GM12801 (cell line): ENCODE data around the gene LIN28A.
A peak's percentile ranks its signal among the peaks of the same experiment; 100 is the strongest.

Experiments used
- TF ChIP-seq, protein P1 (sequence below): IDR thresholded peaks from one replicate; pipeline ENCODE4 v1.5.1; 2011; ENCODE audit warnings: control low read depth; ENCODE audit not compliant: insufficient read length; ENCODE audit errors: extremely low read depth

The LIN28A gene

DNA sequence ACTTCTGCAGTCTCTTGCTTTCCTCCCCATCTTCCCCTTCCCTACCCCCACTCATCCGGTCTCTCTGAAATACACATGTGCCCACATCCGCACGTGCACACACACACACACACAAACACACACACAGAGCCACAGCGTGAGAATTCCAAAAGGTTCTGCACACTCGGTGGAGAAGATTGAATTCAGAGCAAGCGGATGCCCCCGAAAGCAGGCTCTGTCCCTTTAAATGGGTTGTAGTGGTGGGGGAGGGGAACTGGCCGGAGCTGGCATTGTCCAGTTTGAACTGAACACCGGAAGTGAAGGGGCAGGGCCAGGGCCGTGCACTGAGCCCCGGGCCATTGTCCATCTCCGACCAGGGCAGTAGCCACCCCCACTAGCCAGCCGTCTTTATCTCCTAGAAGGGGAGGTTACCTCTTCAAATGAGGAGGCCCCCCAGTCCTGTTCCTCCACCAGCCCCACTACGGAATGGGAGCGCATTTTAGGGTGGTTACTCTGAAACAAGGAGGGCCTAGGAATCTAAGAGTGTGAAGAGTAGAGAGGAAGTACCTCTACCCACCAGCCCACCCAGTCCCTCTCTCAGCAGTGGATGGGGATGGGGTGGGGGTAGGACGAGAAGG is 1.3 kb upstream of the LIN28A start:
- TF ChIP-seq, protein P1, sequence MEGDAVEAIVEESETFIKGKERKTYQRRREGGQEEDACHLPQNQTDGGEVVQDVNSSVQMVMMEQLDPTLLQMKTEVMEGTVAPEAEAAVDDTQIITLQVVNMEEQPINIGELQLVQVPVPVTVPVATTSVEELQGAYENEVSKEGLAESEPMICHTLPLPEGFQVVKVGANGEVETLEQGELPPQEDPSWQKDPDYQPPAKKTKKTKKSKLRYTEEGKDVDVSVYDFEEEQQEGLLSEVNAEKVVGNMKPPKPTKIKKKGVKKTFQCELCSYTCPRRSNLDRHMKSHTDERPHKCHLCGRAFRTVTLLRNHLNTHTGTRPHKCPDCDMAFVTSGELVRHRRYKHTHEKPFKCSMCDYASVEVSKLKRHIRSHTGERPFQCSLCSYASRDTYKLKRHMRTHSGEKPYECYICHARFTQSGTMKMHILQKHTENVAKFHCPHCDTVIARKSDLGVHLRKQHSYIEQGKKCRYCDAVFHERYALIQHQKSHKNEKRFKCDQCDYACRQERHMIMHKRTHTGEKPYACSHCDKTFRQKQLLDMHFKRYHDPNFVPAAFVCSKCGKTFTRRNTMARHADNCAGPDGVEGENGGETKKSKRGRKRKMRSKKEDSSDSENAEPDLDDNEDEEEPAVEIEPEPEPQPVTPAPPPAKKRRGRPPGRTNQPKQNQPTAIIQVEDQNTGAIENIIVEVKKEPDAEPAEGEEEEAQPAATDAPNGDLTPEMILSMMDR: no peak

DNA sequence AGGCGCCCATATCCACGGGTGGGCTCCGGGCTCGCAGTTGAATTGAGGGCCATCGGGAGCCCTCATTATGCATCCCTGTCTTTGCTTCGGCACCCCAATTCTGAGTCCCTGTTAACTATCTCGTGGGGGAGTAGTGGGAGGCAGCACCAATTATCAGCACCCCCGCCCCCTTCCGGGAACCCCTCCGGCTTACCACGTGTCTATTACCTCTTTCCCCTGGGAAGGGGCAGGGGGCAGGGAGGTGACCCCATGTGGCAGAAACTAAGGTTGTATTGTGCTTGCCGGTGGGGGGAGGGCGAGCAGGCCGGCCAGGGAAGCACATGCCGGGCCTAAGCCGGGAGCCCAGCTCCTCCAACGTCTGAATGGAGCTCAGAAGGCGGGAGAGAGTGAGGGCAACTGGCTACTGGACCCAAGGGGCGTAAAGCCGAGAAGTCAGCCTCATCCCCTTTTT is 1.0 kb downstream of the LIN28A start:
- TF ChIP-seq, protein P1: no peak

DNA sequence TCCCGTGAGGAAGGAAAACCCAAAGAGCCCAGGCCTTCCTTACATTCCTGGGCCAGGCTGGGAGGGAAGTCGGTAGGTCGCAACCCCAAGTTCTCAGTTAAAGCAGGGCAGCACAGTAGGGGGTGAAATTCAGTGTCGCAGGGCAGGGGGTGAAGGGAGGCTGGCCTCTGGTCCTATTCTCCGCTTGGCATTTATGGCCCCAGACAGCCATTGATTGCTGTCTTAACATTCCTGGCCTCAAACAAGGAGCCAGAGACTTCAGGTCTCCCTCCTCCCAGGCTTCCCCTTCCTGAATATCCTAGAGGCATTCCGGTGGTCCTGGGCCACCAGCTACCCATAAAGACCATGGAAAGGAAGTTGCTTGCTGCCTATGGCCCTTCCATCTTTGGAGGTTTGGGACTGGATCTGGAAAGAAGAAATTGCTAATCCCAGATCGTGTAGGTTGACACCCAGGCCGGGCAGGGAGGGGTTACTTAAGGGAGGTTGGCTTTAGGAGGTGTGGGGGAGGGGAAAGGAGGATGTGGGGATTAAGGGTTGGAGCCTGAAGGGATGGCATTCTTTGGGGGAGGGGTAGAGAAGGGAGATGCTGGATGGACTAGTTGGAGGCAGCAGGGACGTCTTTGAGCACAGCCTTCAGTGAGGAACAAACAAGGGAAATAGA is 1.7 kb downstream of the LIN28A start:
- TF ChIP-seq, protein P1: no peak

DNA sequence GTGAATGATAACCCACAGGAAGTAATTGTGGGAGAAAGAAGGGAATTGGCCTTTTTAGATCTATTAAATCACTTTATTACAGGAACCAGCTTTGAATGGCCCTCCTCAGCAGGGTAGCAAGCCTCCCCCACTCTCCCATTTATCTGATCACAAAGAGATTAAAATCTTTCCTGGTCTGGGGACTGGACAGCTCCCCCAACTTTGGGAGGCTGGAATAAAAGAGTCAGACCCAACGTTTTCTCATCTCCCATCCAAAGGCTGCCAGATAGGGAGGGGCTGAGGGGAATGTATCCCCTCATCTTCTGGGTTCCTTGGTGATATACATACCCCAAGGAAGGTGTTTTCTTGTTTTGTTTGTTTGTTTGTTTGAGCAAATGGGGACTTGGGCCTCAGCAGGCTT is 2.4 kb downstream of the LIN28A start:
- TF ChIP-seq, protein P1: no peak

DNA sequence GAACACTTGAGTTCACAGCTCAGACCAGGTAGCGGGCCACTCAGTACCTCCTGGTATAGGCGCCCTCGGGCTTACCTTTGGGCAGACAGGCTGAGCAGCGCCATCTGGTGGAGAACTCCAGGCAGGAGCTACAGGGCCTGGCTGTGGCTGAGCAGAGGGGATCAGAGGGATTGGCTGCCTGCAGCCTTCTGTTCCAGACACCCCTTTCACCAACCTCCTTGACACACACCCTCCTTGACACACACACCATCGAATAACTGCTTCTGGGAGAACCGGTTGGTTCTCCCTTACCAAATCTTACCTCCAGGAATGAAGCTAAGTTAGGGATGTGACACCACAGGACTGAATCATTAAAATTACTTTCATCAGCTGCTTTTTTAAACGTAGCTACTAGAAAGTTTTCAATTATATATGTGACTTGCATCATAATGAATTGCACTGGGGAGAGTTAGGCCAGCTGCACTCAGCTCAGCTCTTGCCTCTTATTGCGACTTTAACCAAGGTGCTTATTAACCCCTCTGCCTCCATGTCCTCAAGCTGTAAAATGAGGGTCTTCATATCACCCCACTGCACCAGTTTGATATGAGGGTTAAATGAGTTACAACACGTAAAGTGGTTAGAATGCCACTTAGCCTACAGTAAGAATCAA is 6.6 kb downstream of the LIN28A start:
- TF ChIP-seq, protein P1: peak; percentile 59

DNA sequence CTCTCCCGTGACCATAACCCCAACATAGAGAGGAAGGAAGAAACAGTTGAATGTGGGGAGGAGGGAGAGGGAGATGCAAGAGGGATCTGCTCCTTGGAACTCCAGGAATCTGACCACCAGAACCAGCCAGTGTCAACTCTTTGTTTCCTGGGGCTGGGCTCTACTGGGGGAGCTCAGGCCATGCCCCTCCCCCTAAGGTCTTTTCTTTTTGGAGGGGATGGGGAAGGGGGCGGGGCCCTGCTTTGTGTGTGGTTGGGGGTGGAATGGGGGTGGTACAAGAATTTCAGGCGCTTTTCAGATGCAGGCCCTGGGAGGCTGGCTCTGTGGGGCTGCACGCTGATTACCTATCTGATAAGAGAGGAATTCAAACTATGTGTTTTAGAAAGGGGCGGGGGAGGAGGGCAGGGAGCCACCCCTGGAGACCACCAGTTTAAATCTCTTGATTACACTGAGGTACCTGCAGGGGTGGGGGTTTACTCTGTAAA is 8.3 kb downstream of the LIN28A start:
- TF ChIP-seq, protein P1: no peak

DNA sequence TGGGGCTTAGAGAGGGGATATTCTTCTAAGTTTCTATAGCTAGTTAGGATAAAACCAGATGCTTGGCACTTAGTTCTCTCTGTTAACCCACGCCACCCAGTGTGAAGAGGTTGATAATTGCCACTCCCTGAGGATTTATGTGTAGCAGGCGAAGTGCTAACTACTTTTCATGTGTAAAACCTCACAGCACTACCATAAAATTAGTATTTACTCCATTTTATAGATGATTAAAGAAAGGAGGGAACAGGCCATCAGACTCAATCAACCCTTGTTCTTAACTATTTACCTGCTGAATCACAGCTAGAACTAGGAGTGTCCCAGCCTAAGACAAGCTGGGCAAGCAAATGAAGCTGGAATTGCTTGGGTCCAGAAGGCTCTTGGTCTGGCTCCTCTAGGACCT is 8.9 kb downstream of the LIN28A start:
- TF ChIP-seq, protein P1: no peak
